ENCODE data around the gene USH2A. TPM values are rescaled to one million over a fixed set of nuclear protein-coding genes. Genes with fewer than 3 reads are reported as not detected.
"Not testable (repeated sequence)": the region's sequence is repeated elsewhere in the genome, so short reads cannot be mapped to it uniquely, and the experiment has no call there.

The USH2A gene
- polyA plus RNA-seq, 4 donors: 0.04 to 0.32 (median 0.22) TPM

- DNase-seq (ENCODE audit: low read depth in 4 of 4, low spot score in 3 of 4): no peak
Observed at GRCh38 chr1:216057063-216057462, 366.2 kb downstream of the USH2A start.

DNA sequence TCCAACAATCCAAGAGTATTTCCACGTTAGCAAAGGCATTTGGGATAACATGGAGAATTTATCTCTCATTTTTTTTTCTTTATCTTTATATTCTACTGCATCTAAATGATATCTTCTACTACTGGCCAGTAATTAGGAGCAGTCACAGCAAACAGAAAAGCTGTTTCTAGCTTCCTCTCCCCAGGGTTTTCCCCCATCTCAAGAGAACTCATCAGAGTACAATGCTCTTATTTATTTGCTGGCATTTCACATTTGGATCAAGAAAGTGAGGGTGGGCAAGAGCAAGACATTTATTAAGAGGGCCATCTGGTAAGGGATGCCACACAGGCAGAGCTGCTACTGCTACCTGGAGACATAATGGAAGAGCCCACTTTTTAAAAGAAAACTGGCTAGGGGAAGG lies 368.2 kb downstream of the USH2A start:
- no peak for DNase-seq (ENCODE audit: low read depth in 4 of 4, low spot score in 3 of 4)

DNA sequence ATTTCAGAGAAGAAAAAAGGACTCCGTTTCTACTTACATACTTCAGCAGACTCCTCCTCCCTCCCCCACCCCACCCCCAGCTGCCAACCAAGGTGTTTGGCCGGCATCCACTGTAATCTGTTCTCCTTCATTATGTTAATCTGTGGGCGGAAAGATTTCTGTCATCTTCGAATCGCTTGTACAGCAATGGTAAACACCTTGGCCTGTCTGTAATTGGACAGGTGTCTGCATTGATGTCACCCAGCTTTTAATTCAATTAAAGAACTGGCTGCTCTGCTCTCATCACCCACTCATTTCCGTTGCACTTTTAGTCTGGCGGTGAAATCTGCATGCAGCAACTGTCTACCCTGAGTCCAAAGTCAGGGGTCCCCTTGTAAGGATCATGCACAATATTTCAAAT lies 368.6 kb downstream of the USH2A start:
- DNase-seq (ENCODE audit: low read depth in 4 of 4, low spot score in 3 of 4): no peak

DNA sequence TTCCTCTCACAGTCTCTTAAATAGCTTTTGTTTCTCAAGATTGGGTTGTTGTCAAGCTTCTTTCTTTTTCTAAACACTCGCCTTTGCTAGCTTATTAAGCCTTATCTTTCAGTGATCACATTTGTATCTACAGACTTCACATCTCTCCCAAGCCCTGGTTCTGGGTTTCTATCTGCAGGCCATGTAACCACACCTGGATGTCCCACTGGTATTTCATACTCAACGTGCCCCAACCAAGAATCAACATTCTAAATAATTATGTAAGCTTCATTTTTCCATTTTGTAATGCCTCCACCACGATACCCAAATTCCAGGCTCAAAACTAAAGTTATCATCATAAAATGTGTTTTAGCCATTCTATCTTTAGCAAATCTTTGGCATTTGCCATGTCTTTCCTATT lies 372.2 kb downstream of the USH2A start:
- DNase-seq (ENCODE audit: low read depth in 4 of 4, low spot score in 3 of 4): no peak

DNA sequence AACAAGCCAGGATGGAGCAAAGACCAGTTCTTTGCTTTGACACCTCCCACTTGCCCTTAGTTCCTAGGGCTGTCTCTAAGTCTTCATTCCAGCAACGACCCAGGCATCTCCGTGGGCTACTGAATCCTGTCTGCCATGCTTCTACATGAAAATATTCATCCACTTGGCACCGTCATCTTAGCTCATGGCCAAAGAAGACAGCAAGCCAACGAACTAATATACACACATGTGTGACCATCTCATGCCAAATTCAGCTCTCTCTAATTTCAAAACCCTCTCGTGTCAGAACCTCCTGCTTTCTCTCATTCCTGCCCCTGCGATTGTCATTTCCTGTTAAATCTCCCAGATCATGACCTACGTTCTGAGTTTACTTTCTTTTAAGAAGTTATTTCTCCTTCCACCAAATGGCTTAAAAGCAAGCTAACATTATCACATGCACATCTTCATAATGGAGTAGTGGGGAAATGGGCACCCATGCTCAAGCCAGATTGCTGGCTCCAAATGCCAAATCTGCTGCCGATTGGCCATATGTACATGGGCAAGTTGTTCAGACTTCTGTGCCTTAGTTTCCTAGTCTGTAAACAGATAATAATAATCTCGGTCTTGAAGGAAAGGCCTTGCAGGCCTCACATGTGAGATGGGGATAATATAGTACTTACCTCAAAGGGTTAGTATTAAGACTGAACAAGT lies 373.4 kb downstream of the USH2A start:
- DNase-seq (ENCODE audit: low read depth in 4 of 4, low spot score in 3 of 4): no peak

- DNase-seq (ENCODE audit: low read depth in 4 of 4, low spot score in 3 of 4): no peak
Observed at GRCh38 chr1:216047811-216048572, 375.3 kb downstream of the USH2A start.

DNA sequence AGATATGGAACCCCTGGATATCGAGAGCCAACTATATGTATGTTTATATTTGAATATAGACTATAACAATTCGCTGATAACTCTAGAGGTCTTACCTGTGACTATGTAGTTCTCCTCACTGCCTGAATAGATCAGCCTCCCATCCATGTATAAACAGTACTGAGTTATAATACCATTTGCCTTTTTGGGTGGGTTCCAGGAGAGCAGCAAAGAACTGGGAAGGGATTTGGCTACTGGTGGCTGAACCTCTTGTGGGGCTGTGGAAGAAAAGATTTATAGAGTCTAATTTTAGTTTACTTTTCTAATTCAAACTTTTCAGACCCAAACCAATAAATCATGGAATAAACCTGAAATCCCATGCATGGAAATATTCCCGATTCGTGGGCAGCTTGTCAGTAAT lies 376.9 kb downstream of the USH2A start:
- DNase-seq (ENCODE audit: low read depth in 4 of 4, low spot score in 3 of 4): no peak

DNA sequence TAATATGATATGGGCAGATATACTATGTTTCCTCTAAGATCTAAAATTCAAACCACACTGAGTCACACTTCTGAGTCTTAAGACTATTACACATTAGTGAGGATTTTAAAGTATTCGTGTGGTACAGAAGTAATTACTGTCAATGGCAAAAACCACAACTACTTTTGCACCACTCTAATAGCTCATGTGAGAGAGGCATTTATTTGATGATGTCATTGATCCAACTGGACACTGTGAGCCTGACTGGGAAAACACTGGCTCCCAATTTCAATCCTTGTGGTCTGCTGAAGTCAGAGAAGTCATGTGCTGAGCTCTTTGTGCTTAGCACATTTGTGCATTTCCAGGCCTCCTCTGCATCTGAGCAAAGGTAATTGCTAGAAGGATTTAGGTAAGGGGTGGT lies 377.8 kb downstream of the USH2A start:
- DNase-seq (ENCODE audit: low read depth in 4 of 4, low spot score in 3 of 4): no peak

- DNase-seq (ENCODE audit: low read depth in 4 of 4, low spot score in 3 of 4): no peak
Observed at GRCh38 chr1:216044538-216044937, 378.7 kb downstream of the USH2A start.

DNA sequence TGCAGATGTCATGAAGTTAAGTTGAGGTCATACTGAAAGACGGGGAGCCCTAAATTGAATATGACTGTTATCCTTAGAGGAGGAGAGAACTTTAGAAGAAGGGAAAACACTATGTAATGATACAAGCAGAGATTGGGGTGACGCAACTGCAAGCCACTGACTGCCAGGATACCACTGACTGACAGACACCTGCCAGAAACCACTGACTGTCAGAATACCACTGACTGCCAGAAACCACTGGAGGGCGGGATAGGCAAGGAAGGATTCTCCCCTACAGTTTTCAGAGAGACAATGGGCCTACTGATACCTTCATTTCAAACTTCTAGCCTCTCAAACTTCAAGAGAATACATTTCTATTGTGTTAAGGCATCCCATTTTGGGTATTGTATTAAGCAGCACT lies 388.7 kb downstream of the USH2A start:
- DNase-seq (ENCODE audit: low read depth in 4 of 4, low spot score in 3 of 4): no peak

DNA sequence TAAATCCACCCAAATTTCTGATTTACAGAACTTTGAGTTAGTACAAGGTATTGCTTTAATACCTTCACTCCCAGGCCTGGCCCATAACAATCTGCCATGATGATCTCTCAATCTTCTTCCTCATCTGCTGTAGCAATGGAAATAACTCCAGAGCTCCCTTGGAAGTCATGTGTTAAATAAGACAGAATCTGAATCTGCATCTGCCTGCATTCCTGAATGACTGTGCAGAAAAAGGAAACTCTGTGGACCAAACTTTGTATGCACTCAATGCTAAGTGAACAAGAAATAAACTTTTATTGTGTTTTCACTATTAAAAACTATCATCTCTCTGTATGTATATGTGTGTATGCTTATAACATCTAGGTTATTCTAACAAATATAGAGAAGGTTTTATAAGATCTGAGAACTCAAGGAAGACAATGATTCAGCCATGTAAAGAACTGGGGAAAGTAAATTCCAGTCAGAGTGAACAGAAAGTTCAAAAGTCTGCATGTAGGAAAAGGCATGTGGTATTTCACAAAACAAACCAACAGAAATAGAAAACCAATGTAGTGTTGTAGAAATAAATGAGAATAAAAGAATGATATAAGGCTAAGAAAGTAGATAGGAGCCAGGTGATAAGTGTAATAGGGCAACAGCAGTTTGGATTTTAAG lies 390.2 kb downstream of the USH2A start:
- no peak for DNase-seq (ENCODE audit: low read depth in 4 of 4, low spot score in 3 of 4)

GRCh38 chr1:216032284-216032683 lies 391.0 kb downstream of the USH2A start:
- DNase-seq (ENCODE audit: low read depth in 4 of 4, low spot score in 3 of 4): no peak

DNA sequence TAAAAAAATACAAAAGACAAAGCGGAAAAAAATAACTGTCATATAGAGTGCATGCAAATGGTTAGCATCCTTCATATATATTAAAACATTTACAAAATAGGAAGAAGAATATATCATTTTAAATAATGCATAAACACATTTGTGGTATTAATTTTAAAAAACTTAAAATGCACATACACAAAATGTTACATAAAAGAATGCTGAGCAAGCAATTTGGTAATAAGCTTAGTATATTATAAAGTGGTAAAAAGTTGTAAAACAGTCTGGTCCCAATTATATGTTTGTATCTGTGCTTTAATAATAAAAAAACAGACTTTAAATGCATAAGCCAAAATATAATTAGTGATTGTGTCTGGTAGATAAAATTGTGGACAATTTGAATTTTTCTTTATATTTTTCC lies 394.6 kb downstream of the USH2A start:
- DNase-seq (ENCODE audit: low read depth in 4 of 4, low spot score in 3 of 4): no peak

- no peak for DNase-seq (ENCODE audit: low read depth in 4 of 4, low spot score in 3 of 4)
Observed at GRCh38 chr1:216024546-216024945, 398.7 kb downstream of the USH2A start.

DNA sequence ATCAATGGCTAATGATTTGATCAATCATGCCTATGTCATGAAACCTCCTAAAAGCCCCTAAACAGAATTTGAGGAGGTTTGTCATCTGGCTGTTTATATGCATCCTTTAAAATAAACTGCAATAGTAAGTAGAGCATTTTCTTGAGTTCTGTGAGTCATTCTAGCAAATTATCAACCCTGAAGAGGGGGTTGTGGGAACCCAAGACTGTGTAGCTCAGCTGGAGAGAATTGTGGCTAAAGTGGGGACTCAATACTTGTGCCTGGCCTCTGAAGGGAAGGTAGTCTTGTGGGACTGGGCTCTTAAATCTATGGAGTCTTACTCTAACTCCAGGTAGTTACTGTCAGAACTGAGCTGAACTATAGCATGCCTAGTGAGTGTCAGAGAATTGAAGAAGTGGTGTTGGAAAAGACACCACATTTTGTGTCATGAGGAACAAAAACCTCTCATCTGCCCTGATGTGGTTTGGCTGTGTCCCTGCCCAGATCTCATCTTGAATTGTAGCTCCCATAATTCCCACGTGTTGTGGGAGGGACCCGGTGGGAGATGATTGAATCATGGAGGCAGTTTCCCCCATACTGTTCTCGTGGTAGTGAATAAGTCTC lies 402.4 kb downstream of the USH2A start:
- no peak for DNase-seq (ENCODE audit: low read depth in 4 of 4, low spot score in 3 of 4)

- DNase-seq (ENCODE audit: low read depth in 4 of 4, low spot score in 3 of 4): peak in 1 of 4 donors; percentile 6
Observed at GRCh38 chr1:216015116-216015515, 408.1 kb downstream of the USH2A start.

DNA sequence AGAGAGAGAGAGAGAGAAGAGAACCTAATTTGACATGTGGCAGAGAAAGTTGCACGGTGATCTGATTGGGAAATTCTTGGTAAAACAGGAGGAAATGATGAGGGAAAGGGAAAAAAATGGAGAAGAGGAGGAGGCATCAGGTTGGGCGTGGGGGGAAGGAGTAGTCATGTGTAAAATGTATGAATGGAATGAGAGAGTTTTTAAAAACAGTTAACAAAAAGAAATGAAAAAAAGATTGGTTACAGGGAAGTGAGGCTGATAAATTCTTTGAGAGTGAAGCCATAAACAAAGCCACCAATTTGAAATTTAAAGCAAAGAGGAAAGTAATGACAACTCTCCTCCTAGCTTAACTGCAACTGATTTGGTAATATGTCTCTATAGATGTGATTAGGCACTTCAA lies 409.2 kb downstream of the USH2A start:
- DNase-seq (ENCODE audit: low read depth in 4 of 4, low spot score in 3 of 4): no peak

- DNase-seq (ENCODE audit: low read depth in 4 of 4, low spot score in 3 of 4): not testable (repeated sequence)
Observed at GRCh38 chr1:216009456-216009855, 413.8 kb downstream of the USH2A start.

- DNase-seq (ENCODE audit: low read depth in 4 of 4, low spot score in 3 of 4): no peak
Observed at GRCh38 chr1:216005916-216006315, 417.3 kb downstream of the USH2A start.

DNA sequence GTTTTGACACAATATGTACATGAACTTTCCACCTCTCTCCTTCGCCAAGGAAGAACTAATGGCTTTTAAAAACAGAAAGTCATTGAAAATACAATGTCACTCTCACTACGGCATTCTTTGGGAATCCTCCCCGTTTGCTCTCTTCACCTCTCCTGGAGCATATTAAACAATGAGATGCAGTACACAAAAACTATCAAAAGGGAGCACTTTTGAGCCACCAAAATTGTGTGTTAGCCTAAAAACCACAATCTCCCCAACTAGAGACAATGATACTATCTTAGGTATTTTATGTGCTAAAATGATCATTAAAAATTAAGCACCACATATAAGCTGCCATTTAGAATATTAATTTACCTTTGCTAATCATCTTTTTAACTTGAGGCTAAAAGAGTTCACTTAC lies 430.6 kb downstream of the USH2A start:
- DNase-seq (ENCODE audit: low read depth in 4 of 4, low spot score in 3 of 4): peak in 2 of 4 donors; percentile 2 to 15

DNA sequence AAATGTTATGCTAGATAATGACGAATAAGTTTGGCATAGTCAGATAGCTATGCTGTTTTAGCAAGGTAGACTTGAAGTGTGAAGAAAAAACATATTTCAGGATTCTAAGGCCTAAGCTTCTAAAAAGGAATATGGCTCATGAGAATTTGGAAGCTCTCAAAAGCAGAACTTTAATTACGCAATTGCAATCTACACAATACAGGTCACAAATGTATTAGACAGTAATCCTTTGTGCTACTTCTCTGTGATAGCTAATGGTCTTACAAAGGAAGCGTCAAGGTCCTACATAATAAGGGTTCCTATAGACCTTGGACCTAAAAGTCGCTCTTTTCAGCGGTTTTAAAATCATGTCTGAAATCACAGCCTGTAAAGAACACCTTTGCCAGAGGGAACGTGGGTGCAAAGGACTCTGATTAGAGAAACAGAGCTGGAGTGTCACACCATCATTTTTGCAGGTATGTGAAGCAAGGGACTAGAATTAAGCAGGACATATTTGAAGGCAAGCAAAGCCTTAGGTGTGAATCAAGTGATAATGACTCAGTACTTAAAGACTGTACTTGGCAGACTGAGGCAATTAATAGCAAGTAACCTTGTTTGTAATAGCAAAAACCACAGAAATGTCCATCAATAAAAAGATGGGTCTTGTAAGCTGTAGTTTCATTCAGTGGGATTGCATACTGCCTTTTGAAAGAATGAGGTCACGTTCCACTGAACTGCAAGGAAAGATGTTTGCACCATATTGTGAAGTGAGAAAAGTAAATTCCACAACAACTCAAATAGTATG lies 436.0 kb downstream of the USH2A start:
- no peak for DNase-seq (ENCODE audit: low read depth in 4 of 4, low spot score in 3 of 4)
